BLaER1 treated with 17β-estradiol and CSF1 and Interleukin-3, amounts not matched to agents 10 nM and 100 nM (cell line): ENCODE results near the gene SPTLC1.
A peak's percentile ranks its signal among the peaks of the same experiment; 100 is the strongest.

Experiments
- H3K27ac ChIP-seq, 11 experiments: shearing (Covaris generic); formaldehyde crosslinking; 2 replicates each; pipeline ENCODE4 v1.8.1; 2022
- H3K27me3 ChIP-seq, 11 experiments: shearing (Covaris generic); formaldehyde crosslinking; 2 replicates each; pipeline ENCODE4 v1.8.1; 2022
- H3K36me3 ChIP-seq, 11 experiments: shearing (Covaris generic); formaldehyde crosslinking; 2 replicates each; pipeline ENCODE4 v1.8.1; 2022
- H3K4me1 ChIP-seq, 10 experiments: shearing (Covaris generic); formaldehyde crosslinking; 2 replicates each; pipeline ENCODE4 v1.8.1; 2022
- H3K4me2 ChIP-seq, 11 experiments: shearing (Covaris generic); formaldehyde crosslinking; 2 replicates each; pipeline ENCODE4 v1.8.1; 2022
- H3K4me3 ChIP-seq, 10 experiments: shearing (Covaris generic); formaldehyde crosslinking; 2 replicates each; pipeline ENCODE4 v1.8.1; 2022
- H3K9ac ChIP-seq, 11 experiments: shearing (Covaris generic); formaldehyde crosslinking; 2 replicates each; pipeline ENCODE4 v1.8.1; 2022
- H3K9me3 ChIP-seq, 11 experiments: shearing (Covaris generic); formaldehyde crosslinking; replicated peaks in 1 of 11; 2 replicates each; pipeline ENCODE4 v1.8.1; 2022
- H4K20me1 ChIP-seq, 11 experiments: shearing (Covaris generic); formaldehyde crosslinking; 2 replicates each; pipeline ENCODE4 v1.8.1; 2022
- Cebpa-rat ChIP-seq, 11 experiments: shearing (Covaris generic); IDR thresholded peaks; 2 replicates each; pipeline ENCODE4 v1.8.1; 2022

Gene SPTLC1

DNA sequence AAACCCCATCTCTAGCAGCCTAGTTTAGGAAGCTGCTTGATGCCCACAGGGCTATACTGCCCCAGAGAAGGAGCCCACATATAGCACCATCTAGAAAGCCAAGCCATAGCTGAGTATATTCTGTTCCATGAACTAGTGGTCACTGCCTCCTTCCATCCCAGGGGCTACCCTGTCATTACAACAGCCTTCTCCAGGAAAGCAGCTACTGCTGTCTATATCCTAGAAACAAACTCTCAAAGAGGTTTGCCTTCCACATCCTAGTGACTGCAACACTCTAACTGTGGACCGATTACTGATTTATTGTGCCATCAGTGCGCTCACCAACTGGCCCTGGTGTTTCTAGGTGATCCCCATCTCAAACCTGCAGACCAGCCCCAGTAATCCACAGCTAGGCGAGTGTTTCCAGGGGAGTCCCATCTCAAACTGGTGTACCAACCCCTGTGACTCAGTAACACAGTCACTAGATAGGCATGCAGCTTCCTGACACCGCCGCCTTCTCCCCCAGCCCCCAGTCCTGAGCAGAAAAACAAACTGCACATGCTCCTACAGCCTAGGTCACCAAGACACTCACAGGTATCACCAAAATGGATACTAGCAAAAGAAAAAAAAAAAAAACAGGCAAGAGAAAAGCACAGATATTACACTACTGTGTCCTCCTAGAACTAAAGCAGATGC is 14.8 kb downstream of the SPTLC1 start:
- Histone ChIP-seq H3K27me3 (no peaks in the 10 kb centered on the region), H3K9ac (no peak overlapping the region), H3K27ac (no peak overlapping the region), H3K4me3 (no peak overlapping the region), H3K4me2 (no peak overlapping the region), H3K4me1 (peaks cover 0 to 16% (median 0%) of the 10 kb centered on the region in 10 experiments; a peak in 4 of 20 replicates), H3K36me3 (peaks cover 36 to 87% (median 54%) of the 10 kb centered on the region in 11 experiments), H3K9me3 (peaks cover 0 to 13% (median 0%) of the 10 kb centered on the region in 11 experiments; a peak in 3 of 22 replicates), H4K20me1 (peaks cover 0 to 33% (median 6%) of the 10 kb centered on the region in 11 experiments; a peak in 11 of 22 replicates)
- TF ChIP-seq Cebpa-rat (IDR thresholded peaks at IDR 0.05): no peak

DNA sequence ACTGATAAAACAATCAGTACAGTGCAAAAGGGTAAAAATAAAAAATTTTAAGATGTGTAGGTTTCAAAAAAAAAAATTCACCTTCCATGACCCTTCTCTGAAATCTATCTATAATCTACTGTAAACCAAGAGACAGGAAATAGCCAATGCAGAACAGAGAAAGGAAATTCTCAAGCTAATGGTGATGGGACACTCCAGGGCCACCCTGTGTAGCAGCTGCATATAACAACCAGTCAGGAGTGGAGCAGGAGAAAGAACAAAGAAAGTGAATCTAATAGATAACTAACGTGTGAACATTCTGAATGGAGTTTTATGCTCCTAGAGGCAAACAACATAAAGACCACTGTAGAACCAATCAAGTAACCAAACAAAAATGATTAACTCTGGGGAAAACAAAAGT is 16.6 kb downstream of the SPTLC1 start:
- Histone ChIP-seq H4K20me1 (peaks cover 0 to 50% (median 12%) of the 10 kb centered on the region in 11 experiments; a peak in 13 of 22 replicates), H3K27me3 (no peaks in the 10 kb centered on the region), H3K9ac (no peak overlapping the region), H3K27ac (no peak overlapping the region), H3K4me3 (no peak overlapping the region), H3K36me3 (peaks cover 38 to 94% (median 47%) of the 10 kb centered on the region in 11 experiments), H3K9me3 (peaks cover 0 to 13% (median 0%) of the 10 kb centered on the region in 11 experiments; a peak in 3 of 22 replicates), H3K4me1 (peaks cover 0 to 24% (median 0%) of the 10 kb centered on the region in 10 experiments; a peak in 5 of 20 replicates), H3K4me2 (no peak overlapping the region)
- no peak for TF ChIP-seq Cebpa-rat (IDR thresholded peaks at IDR 0.05)

DNA sequence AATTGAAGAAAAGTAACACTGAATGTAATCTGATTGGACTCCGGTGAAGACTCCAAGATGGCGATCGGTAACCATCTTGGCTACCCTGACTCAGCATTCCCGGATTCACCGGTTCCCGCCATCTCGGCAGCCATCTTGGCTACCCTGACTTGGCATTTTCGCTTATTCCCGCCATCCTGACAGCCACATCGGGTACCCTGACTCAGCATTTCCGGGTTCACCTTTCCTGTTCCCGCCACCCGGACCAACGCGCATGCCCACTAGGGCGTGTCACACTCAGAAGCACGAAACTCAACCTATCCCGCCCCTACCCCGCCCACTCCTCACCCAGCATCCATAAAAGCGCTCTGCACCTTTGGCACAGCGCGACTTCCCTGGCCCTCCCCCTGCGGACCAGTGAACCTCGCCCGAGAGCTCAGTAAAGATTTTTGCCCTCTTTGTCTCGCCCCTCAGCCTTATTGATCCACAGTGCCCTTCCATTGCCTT is 17.2 kb downstream of the SPTLC1 start:
- no peak for TF ChIP-seq Cebpa-rat (IDR thresholded peaks at IDR 0.05)
- Histone ChIP-seq H4K20me1 (peaks cover 0 to 56% (median 14%) of the 10 kb centered on the region in 11 experiments; a peak in 12 of 22 replicates), H3K4me3 (no peak overlapping the region), H3K27me3 (no peaks in the 10 kb centered on the region), H3K27ac (no peak overlapping the region), H3K9me3 (peaks cover 0 to 13% (median 0%) of the 10 kb centered on the region in 11 experiments; a peak in 3 of 22 replicates), H3K36me3 (peaks cover 34 to 92% (median 42%) of the 10 kb centered on the region in 11 experiments; a peak in 21 of 22 replicates), H3K9ac (no peak overlapping the region), H3K4me2 (no peak overlapping the region), H3K4me1 (peaks cover 0 to 24% (median 0%) of the 10 kb centered on the region in 10 experiments; a peak in 5 of 20 replicates)

DNA sequence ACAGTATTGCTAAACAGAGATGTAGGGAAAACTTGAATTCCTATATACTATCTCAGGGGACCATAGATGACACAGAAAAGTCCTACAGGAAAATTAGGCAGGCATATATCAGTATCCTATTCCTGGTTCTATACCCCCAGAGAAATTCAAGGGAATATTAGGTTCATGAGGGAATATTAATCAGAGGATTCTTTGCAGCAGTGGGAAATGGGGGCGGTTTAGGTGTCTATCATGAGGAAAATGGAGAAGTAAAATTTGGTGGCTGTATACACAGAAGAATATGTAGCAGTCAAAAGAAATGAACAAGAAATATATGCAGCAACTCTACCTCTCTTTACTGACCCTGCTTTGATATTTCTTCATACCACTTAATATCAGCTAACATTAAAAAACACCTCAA is 20.0 kb downstream of the SPTLC1 start:
- H3K4me2 ChIP-seq: peak overlapping the region in 2 of 11 experiments; percentile 7 to 39; a peak in 3 of 22 replicates
- H3K4me1 ChIP-seq: peaks cover 0 to 24% (median 0%) of the 10 kb centered on the region in 10 experiments; a peak in 5 of 20 replicates
- H3K36me3 ChIP-seq: peaks cover 30 to 87% (median 54%) of the 10 kb centered on the region in 11 experiments; a peak in 21 of 22 replicates
- H3K9me3 ChIP-seq: peaks cover 0 to 13% (median 0%) of the 10 kb centered on the region in 11 experiments; a peak in 3 of 22 replicates
- H4K20me1 ChIP-seq: peaks cover 0 to 68% (median 31%) of the 10 kb centered on the region in 11 experiments; a peak in 14 of 22 replicates
- H3K27me3 ChIP-seq: no peaks in the 10 kb centered on the region
- H3K4me3 ChIP-seq: no peak overlapping the region
- TF ChIP-seq Cebpa-rat (IDR thresholded peaks at IDR 0.05): no peak
- no peak overlapping the region for H3K27ac ChIP-seq
- H3K9ac ChIP-seq: no peak overlapping the region

DNA sequence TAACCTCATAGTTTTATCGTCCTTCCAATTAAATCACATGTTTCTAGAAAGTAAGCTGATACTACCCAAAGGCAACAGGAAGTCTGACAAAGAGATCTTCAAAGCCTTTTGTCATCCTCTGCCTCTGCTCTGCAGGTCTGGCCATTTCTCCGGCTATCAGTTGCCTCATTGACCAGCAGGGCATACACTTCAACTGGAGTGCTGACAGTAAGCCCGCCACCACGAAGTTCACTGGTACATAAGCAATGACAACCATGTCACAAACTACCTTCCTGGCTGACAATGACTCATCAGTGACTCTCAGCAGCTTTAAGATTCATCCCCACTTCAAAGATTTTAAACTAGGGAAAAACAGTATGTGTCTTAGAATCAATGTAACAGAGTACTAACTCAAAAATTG is 20.6 kb downstream of the SPTLC1 start:
- no peak overlapping the region for H3K4me3 ChIP-seq
- peaks cover 0 to 66% (median 29%) of the 10 kb centered on the region in 11 experiments; a peak in 14 of 22 replicates for H4K20me1 ChIP-seq
- peaks cover 0 to 24% (median 0%) of the 10 kb centered on the region in 10 experiments; a peak in 5 of 20 replicates for H3K4me1 ChIP-seq
- H3K9me3 ChIP-seq: peaks cover 0 to 15% (median under 1%) of the 10 kb centered on the region in 11 experiments; a peak in 7 of 22 replicates
- H3K27me3 ChIP-seq: no peaks in the 10 kb centered on the region
- TF ChIP-seq Cebpa-rat (IDR thresholded peaks at IDR 0.05): no peak
- H3K9ac ChIP-seq: no peak overlapping the region
- 0 out of 22 replicates have a peak overlapping the region, but pooled peaks of 1 of the 11 experiments have one; percentile 39 for H3K4me2 ChIP-seq
- no peak overlapping the region for H3K27ac ChIP-seq
- peaks cover 30 to 87% (median 57%) of the 10 kb centered on the region in 11 experiments for H3K36me3 ChIP-seq

DNA sequence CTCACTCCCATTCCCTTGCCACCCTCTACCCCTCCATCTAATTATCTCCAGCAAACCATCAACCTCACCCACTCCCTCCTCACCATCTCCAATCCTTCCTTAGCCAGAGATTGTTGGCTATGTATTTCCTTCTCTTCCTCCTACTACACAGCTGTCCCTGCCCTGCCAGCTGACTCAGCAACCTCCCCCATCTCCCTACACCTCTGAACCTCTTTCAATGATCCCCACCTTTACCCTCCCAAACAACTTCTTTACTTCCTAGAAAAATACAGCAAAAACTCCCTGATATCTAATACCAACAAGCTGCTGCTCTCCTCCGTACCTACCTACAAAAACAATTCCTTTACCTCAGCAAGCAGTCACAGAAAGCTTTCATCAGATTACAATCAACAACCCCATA is 37.3 kb downstream of the SPTLC1 start:
- H3K4me3 ChIP-seq: no peak overlapping the region
- TF ChIP-seq Cebpa-rat (IDR thresholded peaks at IDR 0.05): no peak
- no peak overlapping the region for H3K9ac ChIP-seq
- H3K27ac ChIP-seq: no peak overlapping the region
- H3K4me2 ChIP-seq: no peak overlapping the region
- H3K27me3 ChIP-seq: no peaks in the 10 kb centered on the region
- H3K9me3 ChIP-seq: no peaks in the 10 kb centered on the region
- H3K36me3 ChIP-seq: peaks cover 79 to 91% (median 90%) of the 10 kb centered on the region in 11 experiments
- H4K20me1 ChIP-seq: peaks cover 0 to 12% (median 5%) of the 10 kb centered on the region in 11 experiments; a peak in 5 of 22 replicates
- no peaks in the 10 kb centered on the region for H3K4me1 ChIP-seq

DNA sequence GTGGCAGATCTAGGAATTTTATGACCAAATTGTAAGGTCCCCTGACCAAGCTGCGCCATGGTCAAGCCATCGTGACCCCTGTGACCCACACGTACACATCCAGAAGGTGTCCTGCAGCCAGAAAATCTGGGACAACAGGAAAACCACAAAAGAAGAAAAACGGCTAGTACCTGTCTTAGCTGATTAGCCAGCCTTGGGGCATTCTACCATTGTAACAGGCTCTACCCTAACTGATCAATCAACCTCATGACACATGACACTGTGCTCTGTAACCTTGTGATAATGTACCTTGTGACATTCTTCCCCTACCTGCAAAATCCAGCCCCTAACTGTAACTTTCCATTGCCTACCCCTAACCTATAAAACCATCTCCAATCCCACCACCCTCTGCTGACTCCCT is 43.6 kb downstream of the SPTLC1 start:
- no peak overlapping the region for H3K4me3 ChIP-seq
- H3K4me1 ChIP-seq: no peaks in the 10 kb centered on the region
- H3K36me3 ChIP-seq: peaks cover 87 to 100% (median 97%) of the 10 kb centered on the region in 11 experiments
- peaks cover 0 to 38% (median 16%) of the 10 kb centered on the region in 11 experiments; a peak in 11 of 22 replicates for H4K20me1 ChIP-seq
- H3K27ac ChIP-seq: no peak overlapping the region
- TF ChIP-seq Cebpa-rat (IDR thresholded peaks at IDR 0.05): no peak
- H3K27me3 ChIP-seq: no peaks in the 10 kb centered on the region
- no peaks in the 10 kb centered on the region for H3K9me3 ChIP-seq
- no peak overlapping the region for H3K9ac ChIP-seq
- H3K4me2 ChIP-seq: no peak overlapping the region

DNA sequence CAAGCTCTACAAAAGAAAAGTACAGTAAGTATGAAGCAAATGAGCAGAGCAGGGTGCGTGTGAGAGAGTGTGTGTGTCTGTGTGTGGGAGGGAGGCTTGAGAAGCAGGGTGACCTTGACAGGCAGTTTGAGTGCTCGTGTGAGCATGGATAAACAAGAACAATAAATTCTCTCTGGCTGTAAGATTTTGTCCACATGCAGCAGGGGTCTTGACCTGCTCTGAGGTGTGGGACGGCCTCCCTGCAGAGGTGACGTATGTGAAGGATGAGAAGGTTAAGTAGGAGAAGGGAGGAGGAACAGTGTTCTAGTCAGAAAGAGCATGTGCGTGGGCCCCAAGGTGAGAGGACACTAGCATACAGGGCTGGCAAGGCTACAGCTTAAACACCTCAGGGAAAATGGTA is 49.0 kb downstream of the SPTLC1 start:
- H4K20me1 ChIP-seq: peaks cover 0 to 18% (median 0%) of the 10 kb centered on the region in 11 experiments; a peak in 7 of 22 replicates
- no peaks in the 10 kb centered on the region for H3K27me3 ChIP-seq
- H3K9ac ChIP-seq: no peak overlapping the region
- no peak overlapping the region for H3K27ac ChIP-seq
- no peak overlapping the region for H3K4me3 ChIP-seq
- no peak for TF ChIP-seq Cebpa-rat (IDR thresholded peaks at IDR 0.05)
- no peaks in the 10 kb centered on the region for H3K4me1 ChIP-seq
- no peak overlapping the region for H3K4me2 ChIP-seq
- peaks cover 26 to 39% (median 31%) of the 10 kb centered on the region in 11 experiments for H3K9me3 ChIP-seq
- peaks cover 93 to 100% (median 97%) of the 10 kb centered on the region in 11 experiments for H3K36me3 ChIP-seq

DNA sequence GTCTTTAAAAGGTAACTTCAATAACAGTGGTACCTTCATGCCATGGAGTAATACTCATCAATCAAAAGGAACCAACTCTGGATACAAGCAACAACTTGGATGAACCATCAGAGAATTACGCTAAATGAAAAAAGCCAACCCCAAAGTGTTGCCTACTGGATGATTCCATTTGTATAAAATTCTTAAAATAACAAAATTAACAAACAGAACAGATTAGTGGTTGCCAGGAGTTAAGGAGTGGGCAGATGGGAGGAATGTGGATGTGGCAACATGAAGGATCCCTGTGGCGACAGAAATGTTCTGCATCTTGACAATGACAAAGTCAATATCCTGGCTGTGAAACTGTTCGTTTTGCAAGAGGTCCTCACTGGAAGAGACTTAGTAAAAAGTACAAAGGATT is 50.5 kb downstream of the SPTLC1 start:
- Histone ChIP-seq H3K27ac (no peak overlapping the region), H3K9me3 (peaks cover 34 to 46% (median 38%) of the 10 kb centered on the region in 11 experiments), H3K9ac (no peak overlapping the region), H3K27me3 (no peaks in the 10 kb centered on the region), H3K4me1 (no peaks in the 10 kb centered on the region), H3K4me2 (no peak overlapping the region), H3K36me3 (peaks cover 94 to 100% (median 99%) of the 10 kb centered on the region in 11 experiments), H3K4me3 (no peak overlapping the region), H4K20me1 (peaks cover 0 to 14% (median 0%) of the 10 kb centered on the region in 11 experiments; a peak in 5 of 22 replicates)
- no peak for TF ChIP-seq Cebpa-rat (IDR thresholded peaks at IDR 0.05)
